ENCODE data around the gene RLN3. TPM values are rescaled to one million over a fixed set of nuclear protein-coding genes. Genes with fewer than 3 reads are reported as not detected.
"Not testable (repeated sequence)": the region's sequence is repeated elsewhere in the genome, so short reads cannot be mapped to it uniquely, and the experiment has no call there.

The RLN3 gene
- total RNA-seq, 2 donors from 2014 or later: not detected

DNA sequence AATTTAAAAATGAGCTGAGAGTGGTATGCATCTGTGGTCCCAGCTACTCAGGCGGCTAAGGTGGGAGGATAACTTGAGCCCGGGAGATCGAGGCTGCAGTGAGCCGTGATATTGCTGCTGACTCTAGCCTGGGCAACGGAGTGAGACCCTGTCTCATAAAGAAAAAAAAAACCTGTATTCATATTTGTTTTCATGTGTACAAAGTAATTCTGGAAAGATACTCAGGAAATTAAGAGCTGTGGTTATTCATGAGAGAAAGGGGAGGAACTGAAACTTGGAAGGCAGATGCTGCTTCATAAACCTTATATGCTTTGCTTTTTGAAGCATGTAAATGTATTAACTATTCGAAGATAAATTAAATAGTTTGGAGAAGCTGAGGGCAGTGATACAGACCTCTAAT, 8.8 kb upstream of the RLN3 start:
- H3K36me3 ChIP-seq (replicated peaks in 1 of 2; ENCODE audit: insufficient read depth in 1 of 2, low read depth in 2 of 2): no peaks in the 10 kb centered on the region
- DNase-seq (no peak), ATAC-seq (no peak)
- no peak for TF ChIP-seq POLR2A (IDR thresholded peaks at IDR 0.05)
- no peak for TF ChIP-seq CTCF (IDR thresholded peaks at IDR 0.05)
- peaks cover 14% of the 10 kb centered on the region for H3K4me1 ChIP-seq
- H3K27me3 ChIP-seq: no peaks in the 10 kb centered on the region
- WGBS, 2 donors: 69 to 80% methylated on average over 6 of the region's 6 CpGs
- H3K27ac ChIP-seq: no peak overlapping the region
- no peak overlapping the region for H3K4me3 ChIP-seq
- intact Hi-C loops (cut with DNase I): no loop called here
- H3K9me3 ChIP-seq: no peaks in the 10 kb centered on the region

DNA sequence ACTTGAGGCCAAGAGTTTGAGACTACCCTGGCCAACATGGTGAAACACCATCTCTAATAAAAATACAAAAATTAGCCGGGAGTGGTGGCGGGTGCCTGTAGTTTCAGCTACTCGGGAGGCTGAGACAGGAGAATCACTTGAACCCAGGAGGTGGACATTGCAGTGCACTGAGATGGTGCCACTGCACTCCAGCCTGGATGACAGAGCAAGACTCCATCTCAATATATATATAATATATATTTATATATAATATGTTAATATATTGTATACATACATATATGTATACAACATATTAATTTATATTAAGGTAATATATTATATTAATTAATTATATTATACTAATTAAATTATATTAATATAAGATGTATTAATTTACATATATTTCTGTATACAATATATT, 8.2 kb upstream of the RLN3 start:
- H3K27ac ChIP-seq; H3K9me3 ChIP-seq; intact Hi-C loops (cut with DNase I); ATAC-seq; H3K36me3 ChIP-seq (replicated peaks in 1 of 2; ENCODE audit: insufficient read depth in 1 of 2, low read depth in 2 of 2); H3K27me3 ChIP-seq; H3K4me3 ChIP-seq; DNase-seq: not testable (repeated sequence)
- peaks cover 14% of the 10 kb centered on the region for H3K4me1 ChIP-seq
- WGBS, 2 donors: 62 to 77% methylated on average over 3 of the region's 3 CpGs

- ATAC-seq (no peak), DNase-seq (no peak)
- Histone ChIP-seq H3K27ac (no peak overlapping the region), H3K4me3 (no peak overlapping the region), H3K4me1 (peaks cover 7% of the 10 kb centered on the region), H3K9me3 (no peaks in the 10 kb centered on the region), H3K36me3 (replicated peaks in 1 of 2; ENCODE audit: insufficient read depth in 1 of 2, low read depth in 2 of 2) (no peaks in the 10 kb centered on the region), H3K27me3 (no peaks in the 10 kb centered on the region)
- WGBS, 2 donors: 77 to 88% methylated on average over 5 of the region's 5 CpGs
- no peak for TF ChIP-seq CTCF (IDR thresholded peaks at IDR 0.05)
- TF ChIP-seq POLR2A (IDR thresholded peaks at IDR 0.05): no peak
- intact Hi-C loops (cut with DNase I): no loop called here
Measured at GRCh38 chr19:14021474-14021873, 6.5 kb upstream of the RLN3 start.

GRCh38 chr19:14022469-14022868, 5.5 kb upstream of the RLN3 start:
- ATAC-seq (no peak), DNase-seq (no peak)
- TF ChIP-seq POLR2A (IDR thresholded peaks at IDR 0.05) (no peak), CTCF (IDR thresholded peaks at IDR 0.05) (no peak)
- Histone ChIP-seq H3K4me1 (peaks cover 7% of the 10 kb centered on the region), H3K4me3 (no peak overlapping the region), H3K9me3 (no peaks in the 10 kb centered on the region), H3K27me3 (no peaks in the 10 kb centered on the region), H3K36me3 (replicated peaks in 1 of 2; ENCODE audit: insufficient read depth in 1 of 2, low read depth in 2 of 2) (no peaks in the 10 kb centered on the region), H3K27ac (no peak overlapping the region)
- intact Hi-C loops (cut with DNase I): no loop called here
- 69 to 77% methylated on average over 4 of the region's 4 CpGs for WGBS, 2 donors

- peak overlapping the region in 3 of 4 donors; percentile 37 to 61 (median 43) for H3K27ac ChIP-seq
Measured at GRCh38 chr19:14023404-14024235, 4.3 kb upstream of the RLN3 start.

GRCh38 chr19:14026652-14027192, 1.2 kb upstream of the RLN3 start:
- H3K27ac ChIP-seq; intact Hi-C loops (cut with DNase I); H3K27me3 ChIP-seq; DNase-seq; H3K4me3 ChIP-seq; H3K36me3 ChIP-seq (replicated peaks in 1 of 2; ENCODE audit: insufficient read depth in 1 of 2, low read depth in 2 of 2); H3K9me3 ChIP-seq; ATAC-seq: not testable (repeated sequence)
- WGBS, 2 donors: 74 to 81% methylated on average over 4 to 5 of the region's 5 CpGs
- peaks cover 15% of the 10 kb centered on the region for H3K4me1 ChIP-seq

More at GRCh38 chr19:14023404-14024235, 4.3 kb upstream of the RLN3 start:
- intact Hi-C loops (cut with DNase I): no loop called here
- ATAC-seq: peak; percentile 96
- H3K4me3 ChIP-seq: no peak overlapping the region
- peak; percentile 64 to 71 (median 68) for DNase-seq
- H3K36me3 ChIP-seq (replicated peaks in 1 of 2; ENCODE audit: insufficient read depth in 1 of 2, low read depth in 2 of 2): no peaks in the 10 kb centered on the region
- TF ChIP-seq CTCF (IDR thresholded peaks at IDR 0.05): peak; percentile 22 to 76 (median 55)
- peak in 1 of 3 donors; percentile 25 for TF ChIP-seq POLR2A (IDR thresholded peaks at IDR 0.05)
- no peaks in the 10 kb centered on the region for H3K27me3 ChIP-seq
- peaks cover 7% of the 10 kb centered on the region for H3K4me1 ChIP-seq
- 52 to 53% methylated on average over 9 of the region's 9 CpGs for WGBS, 2 donors
- no peaks in the 10 kb centered on the region for H3K9me3 ChIP-seq

All from body of pancreas (tissue), 4 donors.